Neuronal stem cell (in vitro differentiated cells): ENCODE results near the gene SHANK3.

Source experiments
- DNase-seq: peaks from one replicate; pipeline ENCODE4 v3.0.0-alpha.2; 2013; ENCODE audit warnings: low spot score
- H2AFZ ChIP-seq: one replicate; pipeline ENCODE4 v1.6.1; 2013; ENCODE audit warnings: mild to moderate bottlenecking, low read length, inconsistent platforms
- H2AK5ac ChIP-seq: 2 replicates; pipeline ENCODE4 v1.6.1; 2013; ENCODE audit warnings: low read depth, mild to moderate bottlenecking, inconsistent platforms, low read length, moderate library complexity, mixed read lengths
- H2BK120ac ChIP-seq: 2 replicates; pipeline ENCODE4 v1.6.1; 2013; ENCODE audit warnings: low read depth, mild to moderate bottlenecking, inconsistent platforms, low read length, moderate library complexity, mixed read lengths
- H2BK12ac ChIP-seq: one replicate; pipeline ENCODE4 v1.6.1; 2013; ENCODE audit warnings: low read length, inconsistent platforms
- H2BK15ac ChIP-seq: 2 replicates; pipeline ENCODE4 v1.6.1; 2013; ENCODE audit warnings: mild to moderate bottlenecking, low read length, inconsistent platforms, mixed read lengths
- H2BK5ac ChIP-seq: one replicate; pipeline ENCODE4 v1.6.1; 2013; ENCODE audit warnings: inconsistent platforms, mild to moderate bottlenecking, low read length, moderate library complexity
- H3K14ac ChIP-seq: one replicate; pipeline ENCODE4 v1.6.1; 2013; ENCODE audit warnings: low read length, inconsistent platforms
- H3K18ac ChIP-seq: 2 replicates; pipeline ENCODE4 v1.6.1; 2013; ENCODE audit warnings: low read length, inconsistent platforms
- H3K23ac ChIP-seq: 2 replicates; pipeline ENCODE4 v1.6.1; 2013; ENCODE audit warnings: low read depth, mild to moderate bottlenecking, mixed read lengths, low read length, inconsistent platforms; ENCODE audit not compliant: poor library complexity
- H3K27ac ChIP-seq: replicated peaks from 3 replicates; pipeline ENCODE4 v1.5.1; 2013; ENCODE audit warnings: low read length, inconsistent platforms
- H3K27me3 ChIP-seq, 3 experiments: 2 replicates each; pipeline ENCODE4 v1.6.1; 2013; ENCODE audit warnings: low read length in 3 of 3, mild to moderate bottlenecking in 2 of 3, inconsistent platforms in 1 of 3, low read depth in 1 of 3, mixed read lengths in 1 of 3, moderate library complexity in 1 of 3; ENCODE audit not compliant: control insufficient read depth in 3 of 3, insufficient read depth in 3 of 3
- H3K36me3 ChIP-seq, 2 donors: replicated peaks in 1 of 2; 2 replicates each; pipeline ENCODE4 v1.6.1; 2013; ENCODE audit warnings: low read length in 2 of 2; ENCODE audit not compliant: control insufficient read depth in 2 of 2, insufficient read depth in 2 of 2
- H3K4ac ChIP-seq: 2 replicates; pipeline ENCODE4 v1.6.1; 2013; ENCODE audit warnings: inconsistent platforms, mild to moderate bottlenecking, low read length, moderate library complexity
- H3K4me1 ChIP-seq, 2 donors: 1 replicate in 1 of 2; 2 replicates in 1 of 2; pipeline ENCODE4 v1.6.1; 2013; ENCODE audit warnings: low read length in 2 of 2, low read depth in 1 of 2; ENCODE audit not compliant: control insufficient read depth in 2 of 2, insufficient read depth in 1 of 2
- H3K4me2 ChIP-seq: one replicate; pipeline ENCODE4 v1.6.1; 2013; ENCODE audit warnings: mild to moderate bottlenecking, low read length, inconsistent platforms; ENCODE audit not compliant: insufficient read depth, poor library complexity, severe bottlenecking
- H3K4me3 ChIP-seq, 2 donors: 2 replicates each; pipeline ENCODE4 v1.5.1; 2013; ENCODE audit warnings: low read length in 2 of 2, mild to moderate bottlenecking in 2 of 2, inconsistent platforms in 1 of 2, moderate library complexity in 1 of 2
- H3K79me1 ChIP-seq: one replicate; pipeline ENCODE4 v1.6.1; 2013; ENCODE audit warnings: low read depth, mild to moderate bottlenecking, inconsistent platforms, low read length, moderate library complexity
- H3K9ac ChIP-seq: one replicate; pipeline ENCODE4 v1.6.1; 2013; ENCODE audit warnings: mild to moderate bottlenecking, low read depth, low read length, inconsistent platforms; ENCODE audit not compliant: poor library complexity
- H3K9me3 ChIP-seq, 2 donors: replicated peaks in 1 of 2; 2 replicates each; pipeline versions ENCODE3 to v1.6.1; 2013; ENCODE audit warnings: low read length in 2 of 2, mild to moderate bottlenecking in 2 of 2, inconsistent platforms in 1 of 2, low read depth in 1 of 2, mixed read lengths in 1 of 2, moderate library complexity in 1 of 2; ENCODE audit not compliant: control insufficient read depth in 2 of 2, insufficient read depth in 1 of 2
- H4K8ac ChIP-seq: one replicate; pipeline ENCODE4 v1.6.1; 2013; ENCODE audit warnings: low read depth, mild to moderate bottlenecking, inconsistent platforms, low read length, moderate library complexity
- H4K91ac ChIP-seq: one replicate; pipeline ENCODE4 v1.6.1; 2013; ENCODE audit warnings: low read length, low read depth, mild to moderate bottlenecking, inconsistent platforms; ENCODE audit not compliant: poor library complexity
- WGBS, 2 donors: extraction: QIAGEN DNeasy Blood & Tissue Kit; methylation state at CpG; one replicate each; pipeline ENCODE4 v1.1.7; 2013; ENCODE audit warnings: missing lambda C conversion rate in 2 of 2, mixed read lengths in 1 of 2; ENCODE audit not compliant: insufficient read length in 2 of 2, insufficient replicate concordance in 1 of 2; ENCODE audit errors: extremely low coverage in 2 of 2; 5-methylcytosine and 5-hydroxymethylcytosine counted together

SHANK3 gene

DNA sequence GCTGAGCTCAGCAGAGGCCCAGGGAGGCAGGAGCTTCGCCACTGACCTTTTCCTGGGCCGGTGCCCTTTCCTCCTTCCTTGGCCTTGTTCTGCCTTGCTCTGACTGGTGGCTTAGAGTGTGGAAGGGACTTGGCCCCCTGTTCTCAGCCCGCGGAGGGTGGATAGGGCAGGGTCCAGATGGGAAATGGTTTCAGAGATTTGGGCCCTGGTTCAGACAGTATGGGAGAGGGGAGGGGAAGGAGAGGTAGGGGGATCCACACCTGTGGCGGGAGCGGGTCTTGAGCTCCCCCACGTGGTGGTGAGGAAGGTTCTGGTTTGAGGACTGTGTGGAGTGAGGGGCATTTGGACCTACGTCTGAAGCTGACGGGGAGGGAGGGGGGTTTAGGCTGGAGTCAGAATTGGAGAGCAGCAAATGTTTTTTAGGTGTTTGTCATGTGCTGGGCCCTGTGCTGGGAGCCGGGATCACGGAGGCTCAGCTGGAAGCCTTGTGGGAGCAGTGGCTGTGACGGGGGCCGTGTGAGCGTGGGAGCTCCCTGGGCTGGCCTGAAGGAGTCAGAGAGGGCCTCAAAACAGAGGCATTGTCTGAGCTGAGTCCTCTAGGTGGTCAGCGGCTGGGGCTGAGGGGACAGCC, 27.2 kb downstream of the SHANK3 start:
- Histone ChIP-seq H3K27ac (no peak overlapping the region), H3K27me3 (peaks cover 0 to 3% (median 0%) of the 10 kb centered on the region in 3 experiments), H2BK12ac (no peak overlapping the region), H2BK5ac (peak overlapping the region; percentile 61), H2AFZ (no peak overlapping the region), H2AK5ac (peak overlapping the region; percentile 96), H3K4ac (no peak overlapping the region), H3K4me3 (no peak overlapping the region), H3K4me2 (no peak overlapping the region), H3K23ac (peak overlapping the region; percentile 16), H3K36me3 (peaks cover 13 to 51% of the 10 kb centered on the region in 2 donors), H3K9ac (peak overlapping the region; percentile 50), H3K18ac (peak overlapping the region; percentile 89), H2BK120ac (peak overlapping the region; percentile 64), H3K79me1 (peaks cover 1% of the 10 kb centered on the region), H4K91ac (no peak overlapping the region), H3K14ac (no peak overlapping the region), H2BK15ac (no peak overlapping the region), H4K8ac (peak overlapping the region; percentile 49), H3K9me3 (no peaks in the 10 kb centered on the region), H3K4me1 (peaks cover 21 to 23% of the 10 kb centered on the region in 2 donors)
- WGBS, 2 donors: no CpG with 5 or more reads among the region's 15 CpGs
- DNase-seq: no peak

DNA sequence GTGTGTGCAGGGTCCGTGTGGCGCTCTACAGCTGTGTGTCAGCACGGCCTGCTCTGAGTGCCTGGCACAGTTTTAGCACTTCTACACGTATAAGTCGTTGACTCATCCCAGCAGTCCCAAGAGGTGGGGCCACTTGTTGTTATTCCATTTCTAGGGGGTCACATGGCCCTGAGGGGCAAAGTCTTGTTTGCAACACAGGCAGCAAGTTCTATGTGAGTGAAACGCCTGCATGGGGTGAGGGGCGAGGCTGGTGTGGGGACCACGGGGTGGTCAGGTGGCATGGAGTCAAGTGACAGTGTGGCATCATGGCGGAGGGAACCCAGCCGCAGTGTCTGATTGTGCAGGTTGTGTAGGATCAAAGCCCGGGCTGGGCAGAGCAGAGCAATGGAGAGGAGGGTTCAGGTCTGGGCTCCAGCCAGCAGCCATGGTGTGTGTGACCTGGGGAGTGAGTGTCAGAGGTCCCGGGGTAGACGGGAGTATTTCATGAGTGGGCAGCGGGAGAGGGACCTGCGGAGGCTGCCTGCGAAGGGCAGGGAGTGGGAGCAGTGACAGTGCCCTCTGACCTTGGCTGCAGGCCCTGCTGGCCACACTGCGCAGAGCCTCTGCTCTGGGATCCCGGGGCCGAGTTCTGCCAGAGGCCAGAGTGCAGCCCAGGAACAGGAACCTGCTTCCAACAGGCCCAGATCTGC, 27.9 kb downstream of the SHANK3 start:
- no peak for DNase-seq
- H3K27ac ChIP-seq: no peak overlapping the region
- peaks cover 0 to 3% (median 0%) of the 10 kb centered on the region in 3 experiments for H3K27me3 ChIP-seq
- peak overlapping the region; percentile 50 for H3K9ac ChIP-seq
- peak overlapping the region; percentile 58 for H3K14ac ChIP-seq
- no peak overlapping the region for H3K4ac ChIP-seq
- no peak overlapping the region for H2BK120ac ChIP-seq
- H3K9me3 ChIP-seq: no peaks in the 10 kb centered on the region
- no peak overlapping the region for H4K8ac ChIP-seq
- peaks cover 27 to 28% of the 10 kb centered on the region in 2 donors for H3K4me1 ChIP-seq
- no peak overlapping the region for H3K4me2 ChIP-seq
- peak overlapping the region; percentile 61 for H2BK5ac ChIP-seq
- peak overlapping the region; percentile 89 for H3K18ac ChIP-seq
- H3K23ac ChIP-seq: peak overlapping the region; percentile 16
- H4K91ac ChIP-seq: no peak overlapping the region
- H3K4me3 ChIP-seq: no peak overlapping the region
- H2BK12ac ChIP-seq: no peak overlapping the region
- no CpG with 5 or more reads among the region's 19 CpGs for WGBS, 2 donors
- peak overlapping the region; percentile 33 for H2AK5ac ChIP-seq
- H3K79me1 ChIP-seq: peaks cover 1% of the 10 kb centered on the region
- H2BK15ac ChIP-seq: no peak overlapping the region
- H2AFZ ChIP-seq: no peak overlapping the region
- H3K36me3 ChIP-seq: peaks cover 12 to 51% of the 10 kb centered on the region in 2 donors

DNA sequence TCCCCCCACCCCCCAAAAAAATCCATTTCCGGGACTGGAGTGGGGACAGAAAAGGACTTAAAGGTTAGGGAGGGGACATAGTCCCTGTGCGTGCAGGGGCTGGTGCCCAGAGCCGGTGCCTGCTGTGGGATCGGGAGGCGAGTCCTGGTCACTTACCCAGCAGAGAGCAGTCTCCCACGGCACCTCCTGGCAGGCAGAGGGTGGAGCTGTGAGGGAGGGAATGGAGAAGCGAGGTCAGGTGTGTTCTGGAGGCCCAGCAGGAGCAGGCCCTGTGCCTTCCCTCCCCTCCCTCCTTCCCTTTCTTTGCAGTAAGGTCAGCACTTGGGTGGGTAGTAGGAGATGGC, 28.4 kb downstream of the SHANK3 start:
- Histone ChIP-seq H3K27me3 (peaks cover 0 to 3% (median 0%) of the 10 kb centered on the region in 3 experiments), H3K18ac (no peak overlapping the region), H3K27ac (no peak overlapping the region), H2BK5ac (no peak overlapping the region), H2BK12ac (no peak overlapping the region), H2BK120ac (no peak overlapping the region), H3K9me3 (no peaks in the 10 kb centered on the region), H2AFZ (no peak overlapping the region), H3K9ac (no peak overlapping the region), H4K91ac (no peak overlapping the region), H3K4me2 (no peak overlapping the region), H3K4me3 (no peak overlapping the region), H4K8ac (no peak overlapping the region), H3K36me3 (peaks cover 12 to 52% of the 10 kb centered on the region in 2 donors), H2BK15ac (no peak overlapping the region), H2AK5ac (peak overlapping the region; percentile 33), H3K23ac (no peak overlapping the region), H3K4me1 (peaks cover 28 to 30% of the 10 kb centered on the region in 2 donors), H3K14ac (no peak overlapping the region), H3K79me1 (peaks cover 2% of the 10 kb centered on the region), H3K4ac (no peak overlapping the region)
- WGBS, 2 donors: no CpG with 5 or more reads among the region's 7 CpGs
- no peak for DNase-seq

DNA sequence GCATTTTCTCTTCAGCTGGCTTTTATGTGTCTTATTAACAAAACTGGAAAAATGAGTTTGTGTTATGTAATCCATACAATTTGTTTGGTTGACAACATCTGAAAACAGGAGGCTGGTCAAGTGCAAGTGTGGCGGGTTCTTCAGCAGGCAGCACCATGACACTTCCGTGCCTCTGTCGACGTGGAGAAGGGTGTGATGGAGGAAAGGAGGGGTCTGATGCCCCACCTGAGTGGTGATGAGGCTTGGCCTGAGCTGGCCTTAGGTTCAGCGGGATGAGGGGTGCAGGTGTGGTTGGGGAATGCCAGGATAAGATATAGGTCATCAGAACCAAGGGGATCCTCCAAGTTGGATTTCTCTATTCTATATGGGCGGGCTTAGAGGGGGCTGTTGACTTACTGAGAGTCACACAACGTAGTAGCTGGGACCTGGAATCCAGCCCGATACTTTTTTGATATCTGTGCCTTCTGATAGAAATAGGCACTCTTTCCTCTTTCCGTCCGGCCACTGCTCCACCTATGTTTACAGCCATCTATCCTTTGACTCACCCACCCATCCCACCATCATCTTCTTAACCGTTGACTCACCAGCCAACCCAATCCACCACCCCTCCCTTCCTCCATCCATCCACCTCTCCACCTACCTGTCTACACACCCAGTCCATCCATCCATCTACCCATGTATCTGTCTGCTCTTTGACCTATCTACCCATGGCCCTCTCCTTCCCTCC, 29.0 kb downstream of the SHANK3 start:
- H2AK5ac ChIP-seq: no peak overlapping the region
- H3K4me2 ChIP-seq: no peak overlapping the region
- no peak overlapping the region for H2BK5ac ChIP-seq
- no peak overlapping the region for H3K23ac ChIP-seq
- no peak overlapping the region for H4K91ac ChIP-seq
- H3K27ac ChIP-seq: no peak overlapping the region
- no peak overlapping the region for H3K4me3 ChIP-seq
- H2BK120ac ChIP-seq: no peak overlapping the region
- no peak for DNase-seq
- no peak overlapping the region for H2BK15ac ChIP-seq
- no peak overlapping the region for H2BK12ac ChIP-seq
- H2AFZ ChIP-seq: no peak overlapping the region
- peaks cover 0 to 3% (median 0%) of the 10 kb centered on the region in 3 experiments for H3K27me3 ChIP-seq
- peaks cover 14 to 58% of the 10 kb centered on the region in 2 donors for H3K36me3 ChIP-seq
- H3K14ac ChIP-seq: no peak overlapping the region
- no peak overlapping the region for H3K9ac ChIP-seq
- WGBS, 2 donors: 100% methylated on average over 1 of the region's 11 CpGs; no CpG with 5 or more reads in 1 of the 2 donors
- H3K4ac ChIP-seq: no peak overlapping the region
- H3K18ac ChIP-seq: no peak overlapping the region
- no peaks in the 10 kb centered on the region for H3K9me3 ChIP-seq
- peaks cover 8% of the 10 kb centered on the region for H3K79me1 ChIP-seq
- no peak overlapping the region for H4K8ac ChIP-seq
- peaks cover 25 to 30% of the 10 kb centered on the region in 2 donors for H3K4me1 ChIP-seq
